Measurements from ENCODE around the gene TMEM150A.

DNA sequence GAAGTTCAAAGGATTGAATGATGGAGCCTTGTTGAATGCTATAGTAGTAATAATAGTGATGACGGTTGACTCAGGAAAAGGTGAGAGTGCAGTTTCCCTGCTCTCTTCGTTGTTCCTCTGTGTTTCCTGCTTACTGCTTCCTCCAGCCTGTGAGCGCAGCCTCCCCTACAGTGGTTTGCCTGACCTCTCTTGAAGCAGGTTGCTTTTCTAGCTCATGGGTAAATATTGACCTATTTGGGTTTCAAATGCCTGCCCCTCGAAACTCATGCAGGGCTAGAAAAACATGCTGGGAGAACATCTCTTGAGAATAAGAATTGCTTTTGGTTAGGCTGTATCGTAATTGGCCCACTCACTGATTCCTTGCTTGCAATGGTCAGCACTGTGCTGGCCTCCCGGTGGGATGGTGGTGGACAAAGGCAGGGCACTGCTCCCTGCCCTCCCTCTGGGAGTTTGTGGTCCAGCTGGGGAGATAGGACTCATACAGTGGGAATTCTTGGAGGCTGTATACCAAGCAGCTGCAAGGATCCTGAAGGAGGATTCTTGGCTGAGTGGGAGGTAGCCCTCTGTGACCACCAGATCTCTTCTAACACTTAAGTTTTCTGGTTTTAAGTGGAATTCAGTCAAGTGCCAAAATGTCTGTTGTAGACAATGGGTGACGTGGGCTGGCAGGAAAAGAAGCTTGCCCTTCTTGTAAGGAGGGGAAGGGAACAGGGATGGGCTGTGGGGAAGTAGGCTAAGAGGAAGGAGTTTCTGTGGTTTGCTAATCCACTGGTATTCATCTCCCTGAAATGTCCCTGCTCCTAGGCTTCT lies 12.3 kb downstream of the TMEM150A start:
- TF ChIP-seq, protein P1, sequence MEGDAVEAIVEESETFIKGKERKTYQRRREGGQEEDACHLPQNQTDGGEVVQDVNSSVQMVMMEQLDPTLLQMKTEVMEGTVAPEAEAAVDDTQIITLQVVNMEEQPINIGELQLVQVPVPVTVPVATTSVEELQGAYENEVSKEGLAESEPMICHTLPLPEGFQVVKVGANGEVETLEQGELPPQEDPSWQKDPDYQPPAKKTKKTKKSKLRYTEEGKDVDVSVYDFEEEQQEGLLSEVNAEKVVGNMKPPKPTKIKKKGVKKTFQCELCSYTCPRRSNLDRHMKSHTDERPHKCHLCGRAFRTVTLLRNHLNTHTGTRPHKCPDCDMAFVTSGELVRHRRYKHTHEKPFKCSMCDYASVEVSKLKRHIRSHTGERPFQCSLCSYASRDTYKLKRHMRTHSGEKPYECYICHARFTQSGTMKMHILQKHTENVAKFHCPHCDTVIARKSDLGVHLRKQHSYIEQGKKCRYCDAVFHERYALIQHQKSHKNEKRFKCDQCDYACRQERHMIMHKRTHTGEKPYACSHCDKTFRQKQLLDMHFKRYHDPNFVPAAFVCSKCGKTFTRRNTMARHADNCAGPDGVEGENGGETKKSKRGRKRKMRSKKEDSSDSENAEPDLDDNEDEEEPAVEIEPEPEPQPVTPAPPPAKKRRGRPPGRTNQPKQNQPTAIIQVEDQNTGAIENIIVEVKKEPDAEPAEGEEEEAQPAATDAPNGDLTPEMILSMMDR (IDR thresholded peaks at IDR 0.05): no peak
- peak in 1 of 4 donors; percentile 3 for TF ChIP-seq POLR2A (IDR thresholded peaks at IDR 0.05)

Data from esophagus squamous epithelium (tissue), 4 donors.